Measurements from ENCODE around the gene IL33.

The IL33 gene

GRCh38 chr9:6234014-6234413 is 18.4 kb downstream of the IL33 start:
- DNase-seq (ENCODE audit: low spot score), result no peak
- in situ Hi-C loops (cut with MboI; ENCODE audit: low sequenced_read_pairs, unreplicated experiment), result no loop called here
- no peak for TF ChIP-seq CTCF (IDR thresholded peaks at IDR 0.05; ENCODE audit: borderline replicate concordance, control extremely low read depth, extremely low read depth, insufficient read depth, missing control alignments)

- in situ Hi-C loops (cut with MboI; ENCODE audit: low sequenced_read_pairs, unreplicated experiment), result no loop called here
- DNase-seq (ENCODE audit: low spot score), result no peak
- no peak for TF ChIP-seq CTCF (IDR thresholded peaks at IDR 0.05; ENCODE audit: borderline replicate concordance, control extremely low read depth, extremely low read depth, insufficient read depth, missing control alignments)
Observed at GRCh38 chr9:6237267-6237666, 21.7 kb downstream of the IL33 start.

GRCh38 chr9:6239048-6239461 is 23.4 kb downstream of the IL33 start:
- DNase-seq (ENCODE audit: low spot score), result no peak
- TF ChIP-seq CTCF (IDR thresholded peaks at IDR 0.05; ENCODE audit: borderline replicate concordance, control extremely low read depth, extremely low read depth, insufficient read depth, missing control alignments), result no peak
- in situ Hi-C loops (cut with MboI; ENCODE audit: low sequenced_read_pairs, unreplicated experiment), result no loop called here

- no peak for TF ChIP-seq CTCF (IDR thresholded peaks at IDR 0.05; ENCODE audit: borderline replicate concordance, control extremely low read depth, extremely low read depth, insufficient read depth, missing control alignments)
Observed at GRCh38 chr9:6239694-6240093, 24.1 kb downstream of the IL33 start.

GRCh38 chr9:6243746-6244145 is 28.1 kb downstream of the IL33 start:
- no peak for TF ChIP-seq CTCF (IDR thresholded peaks at IDR 0.05; ENCODE audit: borderline replicate concordance, control extremely low read depth, extremely low read depth, insufficient read depth, missing control alignments)
- in situ Hi-C loops (cut with MboI; ENCODE audit: low sequenced_read_pairs, unreplicated experiment), result no loop called here
- peak; percentile 49 for DNase-seq (ENCODE audit: low spot score)

More at GRCh38 chr9:6239694-6240093, 24.1 kb downstream of the IL33 start:
- in situ Hi-C loops (cut with MboI; ENCODE audit: low sequenced_read_pairs, unreplicated experiment), result no loop called here
- no peak for DNase-seq (ENCODE audit: low spot score)

- no peak for DNase-seq (ENCODE audit: low spot score)
- in situ Hi-C loops (cut with MboI; ENCODE audit: low sequenced_read_pairs, unreplicated experiment), result no loop called here
- no peak for TF ChIP-seq CTCF (IDR thresholded peaks at IDR 0.05; ENCODE audit: borderline replicate concordance, control extremely low read depth, extremely low read depth, insufficient read depth, missing control alignments)
Observed at GRCh38 chr9:6247266-6247665, 31.7 kb downstream of the IL33 start.

Measured in GM13976 (cell line).